HG03139 (cell line): ENCODE measurements around the gene UBA3.
A peak's percentile ranks its signal among the peaks of the same experiment; 100 is the strongest.

ENCODE experiments used
- ATAC-seq: cut with Tn5 transposase; IDR thresholded peaks from one replicate; pipeline ENCODE4 v1.9.1; 2021; ENCODE audit not compliant: unreplicated experiment

Gene UBA3

DNA sequence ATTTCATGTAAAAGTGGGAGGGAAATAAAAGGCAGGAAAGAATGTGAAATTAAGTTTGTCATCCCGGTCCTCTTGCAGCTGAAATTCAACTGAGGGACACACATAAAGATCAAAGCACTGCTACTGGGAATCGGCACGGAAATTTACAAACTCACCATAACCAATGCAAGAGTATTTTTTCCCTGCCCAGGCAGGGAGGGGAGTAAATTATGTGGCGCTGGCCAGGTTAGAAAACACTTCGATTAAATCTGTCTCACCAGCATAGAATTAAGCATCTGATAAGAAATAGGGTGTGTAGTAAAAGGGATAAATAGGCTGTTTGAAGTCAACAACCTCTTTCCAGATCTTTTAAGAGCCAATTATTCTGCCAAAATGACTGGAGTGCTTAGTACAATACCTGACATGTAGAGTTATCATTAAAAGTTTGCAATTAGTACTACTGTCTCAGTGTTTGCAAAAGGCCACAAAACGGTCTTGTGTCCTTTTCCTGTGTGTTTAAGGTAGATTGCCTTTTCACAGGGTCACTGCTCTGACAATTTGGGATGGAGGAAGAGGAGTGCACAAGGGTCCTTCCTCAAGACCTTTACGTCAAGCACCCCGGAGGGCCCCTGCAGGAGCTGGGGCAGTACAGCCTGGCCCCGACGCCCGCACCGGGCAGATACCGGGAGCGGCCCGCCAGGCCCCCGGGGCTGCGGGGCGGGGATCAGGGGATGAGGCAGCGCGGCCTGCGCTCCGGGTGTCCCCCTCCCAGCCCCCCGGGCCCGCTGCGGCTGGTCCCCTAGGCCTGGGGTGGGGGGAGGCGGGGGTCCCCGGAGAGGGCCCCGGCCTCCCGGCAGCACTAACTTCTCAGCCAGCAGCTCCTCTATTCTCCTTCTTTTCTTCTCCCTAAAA is 651 bp downstream of the UBA3 start:
- ATAC-seq = no peak

DNA sequence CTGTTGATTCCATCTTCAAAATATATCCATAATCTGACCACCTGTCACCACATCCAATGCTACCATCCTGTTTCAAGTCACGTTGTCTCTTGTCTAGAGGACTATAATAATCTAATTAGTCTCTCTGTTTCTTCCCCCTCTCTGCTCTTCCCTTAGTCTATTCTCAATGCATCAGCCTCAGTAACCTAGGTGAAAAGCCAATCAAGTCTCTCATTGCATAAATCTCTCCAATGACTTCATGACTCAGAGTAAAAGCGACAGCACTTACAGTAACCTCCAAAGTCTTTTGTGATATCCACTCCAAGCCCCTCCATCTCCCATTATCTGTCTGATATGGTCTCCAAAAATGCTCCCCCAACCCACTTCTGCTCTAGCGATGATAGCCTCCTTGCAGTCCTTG is 7.2 kb downstream of the UBA3 start:
- no peak for ATAC-seq

DNA sequence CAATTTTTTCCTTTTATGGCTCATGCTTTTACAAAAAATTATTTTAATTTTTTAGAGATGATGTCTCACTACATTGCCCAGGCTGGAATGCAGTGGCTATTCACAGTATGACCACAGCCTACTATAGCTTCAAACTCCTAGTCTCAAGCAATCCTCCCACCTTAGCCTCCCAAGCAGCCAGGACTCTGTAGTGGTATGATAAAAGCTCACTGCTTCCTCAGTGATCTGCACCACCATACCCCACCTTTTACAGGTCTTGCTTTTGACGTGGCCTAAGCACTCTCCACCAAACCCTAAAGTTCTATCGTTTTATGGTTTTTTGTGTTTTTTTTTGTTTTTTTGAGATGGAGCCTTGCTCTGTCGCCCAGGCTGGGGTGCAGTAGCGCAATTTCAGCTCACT is 14.0 kb downstream of the UBA3 start:
- no peak for ATAC-seq

DNA sequence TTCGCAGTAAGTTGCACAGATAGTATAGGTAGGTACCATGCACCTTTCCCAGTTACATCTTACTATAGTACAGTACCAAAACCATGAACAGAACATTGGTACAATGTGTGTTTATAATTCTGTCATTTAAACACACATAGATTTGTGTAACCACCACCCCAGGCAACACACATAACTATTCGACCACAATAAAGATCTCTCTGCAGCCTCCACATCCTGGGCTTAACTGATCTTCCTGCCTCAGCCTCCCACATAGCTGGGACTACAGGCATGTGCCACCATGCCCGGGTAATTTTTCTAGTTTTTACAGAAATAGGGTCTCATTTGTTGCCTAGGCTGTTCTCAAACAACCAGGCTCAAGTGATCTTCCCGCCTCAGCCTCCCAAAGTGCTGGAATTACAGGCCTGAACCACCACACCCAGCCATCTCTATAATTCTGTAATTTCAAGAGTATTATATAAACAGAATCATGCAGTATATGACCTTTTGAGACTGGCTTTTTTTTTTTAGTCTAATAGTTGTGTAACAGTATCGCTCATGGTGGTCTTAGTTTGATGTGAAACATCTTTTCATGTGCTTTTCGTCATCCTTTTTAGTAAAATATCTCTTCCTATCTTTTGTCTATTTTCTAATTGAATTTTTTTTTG is 14.7 kb downstream of the UBA3 start:
- no peak for ATAC-seq

DNA sequence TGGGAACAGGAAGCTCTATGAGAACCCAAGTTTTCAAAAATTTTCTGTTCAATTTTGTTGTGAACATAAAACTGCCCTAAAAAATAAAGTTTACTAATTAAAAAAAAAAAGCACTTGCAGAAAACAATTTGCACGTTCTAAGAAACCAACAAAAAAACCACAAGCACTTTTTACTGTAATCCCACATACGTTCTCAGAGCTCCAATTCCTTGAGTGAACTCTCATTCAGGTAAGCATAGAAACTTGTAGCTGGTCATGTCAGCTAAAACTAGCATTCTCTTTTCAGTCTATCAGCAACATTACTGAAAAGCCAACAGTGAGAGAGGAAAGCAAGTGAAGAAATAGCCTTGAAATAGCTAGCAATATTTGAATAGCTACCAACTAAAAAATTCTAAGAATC is 16.5 kb downstream of the UBA3 start:
- ATAC-seq = no peak

DNA sequence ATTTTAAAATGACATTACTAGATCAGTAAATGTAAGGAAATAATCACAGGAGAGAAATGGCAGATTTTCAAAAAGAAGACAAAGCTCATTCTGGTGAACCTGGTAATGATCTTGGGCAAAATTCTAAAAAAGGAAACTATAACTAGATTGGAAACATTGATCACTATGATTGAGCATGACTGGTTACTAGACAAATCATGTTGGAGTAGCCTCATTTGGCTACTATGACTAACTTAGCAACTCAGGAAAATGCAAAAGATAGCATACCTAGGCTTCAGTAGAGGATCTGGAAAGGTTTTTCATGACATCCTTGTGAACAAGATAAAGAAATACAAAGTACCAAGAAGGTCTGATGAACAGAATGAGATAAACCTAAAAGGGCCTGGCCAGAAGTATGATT is 20.5 kb downstream of the UBA3 start:
- ATAC-seq = no peak

DNA sequence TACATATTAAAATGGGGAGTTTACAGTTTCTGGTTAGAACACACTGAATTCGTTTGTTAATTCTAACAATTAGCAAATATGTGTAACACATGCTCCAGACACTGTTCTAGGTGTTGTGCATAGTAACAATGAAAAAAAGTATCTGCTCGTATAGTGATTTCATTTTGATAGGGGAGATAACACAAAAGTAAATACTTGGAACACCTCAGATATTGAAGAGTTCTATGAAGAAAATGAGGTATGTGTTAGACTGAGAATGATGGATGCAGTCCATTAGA is 21.3 kb downstream of the UBA3 start:
- no peak for ATAC-seq

DNA sequence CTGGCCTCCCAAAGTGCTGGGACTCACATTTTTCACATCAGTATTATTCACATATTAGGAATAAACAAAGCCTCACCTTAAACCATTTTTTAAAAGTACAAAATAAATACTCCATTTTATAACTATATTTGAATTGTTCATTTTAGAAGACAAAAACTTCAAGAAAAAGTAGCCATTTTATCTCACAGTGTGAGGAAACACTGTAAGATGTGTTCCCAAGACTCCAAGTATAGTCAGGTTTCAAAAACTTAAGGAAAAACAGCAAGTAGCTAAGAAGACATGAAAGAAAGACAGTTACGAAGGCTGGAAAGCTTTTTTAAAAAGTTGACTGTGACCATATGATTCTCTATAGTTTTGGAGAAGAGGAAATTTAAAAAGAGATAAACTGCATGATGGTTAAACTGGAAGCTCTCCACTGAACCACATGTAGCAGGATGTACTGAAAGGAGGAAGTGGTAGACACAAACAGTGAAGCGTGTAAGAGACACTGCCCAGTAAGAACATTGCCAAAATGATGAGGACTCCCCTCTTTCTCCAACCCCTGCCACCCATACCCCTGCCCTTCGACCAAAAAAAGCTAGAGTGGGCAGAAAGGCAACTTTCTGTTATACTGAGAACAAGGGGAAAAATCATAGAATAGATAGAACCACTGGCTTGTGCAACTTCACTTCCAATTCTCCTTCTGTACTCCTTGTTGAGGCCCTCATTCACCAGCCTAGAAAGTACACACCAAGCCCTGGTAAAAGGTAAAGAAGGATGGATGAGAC is 21.8 kb downstream of the UBA3 start:
- ATAC-seq = peak; percentile 95

DNA sequence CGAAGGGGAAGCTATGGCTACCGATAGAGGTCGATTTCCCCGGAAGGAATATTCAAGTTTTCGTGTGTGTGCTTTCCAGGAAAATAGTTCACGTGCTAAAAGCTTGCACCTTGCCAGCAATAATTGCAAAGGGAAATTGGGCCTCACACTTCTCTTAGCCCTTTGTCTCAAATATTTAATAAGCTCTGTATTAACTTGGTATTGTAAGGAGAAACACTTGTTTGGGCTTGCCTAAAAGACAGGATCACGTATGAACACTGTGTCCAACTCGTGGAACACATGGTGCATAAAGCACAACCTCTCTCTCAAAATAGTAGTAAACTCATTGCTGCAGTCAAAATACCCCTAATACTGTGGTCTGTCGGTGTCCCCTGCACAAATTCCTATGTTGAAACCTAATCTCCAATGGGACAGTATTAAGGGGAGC is 27.7 kb downstream of the UBA3 start:
- no peak for ATAC-seq

DNA sequence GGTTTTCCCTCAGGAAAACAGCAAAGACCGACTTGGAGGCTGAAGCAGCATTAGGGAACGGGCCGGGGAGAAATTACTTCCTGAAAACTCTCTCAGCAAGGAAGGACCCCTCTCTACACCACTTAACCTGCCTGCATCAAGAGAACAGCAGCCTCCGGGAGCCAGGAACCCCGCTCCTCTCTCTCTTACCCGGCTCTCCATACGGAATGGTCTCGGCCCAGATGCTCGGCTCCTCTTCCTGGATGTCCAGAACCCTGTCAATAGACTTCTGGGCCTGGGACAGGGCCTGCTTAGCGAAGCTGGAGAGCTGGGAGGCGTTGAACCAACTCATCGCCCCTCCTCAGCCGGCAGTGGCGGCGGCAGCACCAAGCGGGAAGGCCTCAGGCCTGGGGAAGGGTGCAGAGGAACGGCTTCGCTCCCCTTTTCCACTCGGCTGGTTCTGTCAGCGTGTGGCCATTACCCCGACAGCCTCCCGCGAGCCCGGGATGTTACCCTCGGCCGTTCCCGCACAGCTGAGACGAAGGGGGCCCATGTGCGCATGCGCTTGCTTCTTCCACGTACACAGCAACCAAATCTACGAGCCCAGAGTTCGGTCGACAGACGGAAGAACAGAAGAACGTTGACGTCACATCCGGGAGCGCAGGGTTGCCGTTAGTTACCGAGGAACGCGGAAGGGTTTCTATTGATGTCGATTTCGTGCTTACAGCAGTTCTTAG is 28.3 kb downstream of the UBA3 start, which contains the start of gene TMF1:
TMF1 (minus strand) TSS at position 578 of the 716 bp plus-strand sequence; CDS start at position 331, 247 bp downstream.
- peak; percentile 97 for ATAC-seq

DNA sequence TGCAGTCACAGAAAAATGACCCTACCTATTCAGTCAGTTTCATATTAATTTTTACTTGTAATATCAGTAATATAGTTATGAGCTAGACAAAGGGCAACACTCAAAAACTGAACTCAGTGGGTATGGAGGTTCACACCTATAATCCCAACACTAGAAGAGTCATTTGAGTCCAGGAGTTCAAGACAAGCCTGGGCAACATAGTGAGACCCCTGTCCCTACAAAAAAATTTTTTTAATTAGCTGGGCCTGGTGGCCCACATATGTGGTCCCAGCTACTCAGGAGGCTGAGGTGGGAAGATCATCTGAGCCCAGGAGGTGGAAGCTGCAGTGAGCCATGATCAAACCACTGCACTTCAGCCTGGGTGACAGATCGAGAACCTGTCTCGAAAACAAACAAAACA is 31.2 kb downstream of the UBA3 start:
- ATAC-seq = no peak

DNA sequence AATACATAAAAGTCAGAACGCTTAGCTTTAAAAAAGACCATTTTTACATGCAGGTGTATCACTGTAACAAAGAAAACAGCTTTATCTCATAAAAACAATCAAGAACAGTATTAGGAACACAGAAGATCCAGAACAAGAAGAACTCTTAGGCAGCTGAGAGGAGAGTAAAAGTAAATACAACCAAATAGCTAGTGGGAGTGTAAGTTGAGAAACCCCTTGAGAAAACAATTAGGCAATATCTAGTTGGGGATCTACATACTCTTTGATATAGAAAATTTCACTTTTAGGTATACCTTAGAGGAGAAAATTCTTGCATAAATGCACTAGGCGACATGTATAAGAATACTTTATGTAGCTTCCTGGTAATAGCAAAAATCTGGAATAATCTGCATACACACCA is 35.6 kb downstream of the UBA3 start:
- no peak for ATAC-seq

DNA sequence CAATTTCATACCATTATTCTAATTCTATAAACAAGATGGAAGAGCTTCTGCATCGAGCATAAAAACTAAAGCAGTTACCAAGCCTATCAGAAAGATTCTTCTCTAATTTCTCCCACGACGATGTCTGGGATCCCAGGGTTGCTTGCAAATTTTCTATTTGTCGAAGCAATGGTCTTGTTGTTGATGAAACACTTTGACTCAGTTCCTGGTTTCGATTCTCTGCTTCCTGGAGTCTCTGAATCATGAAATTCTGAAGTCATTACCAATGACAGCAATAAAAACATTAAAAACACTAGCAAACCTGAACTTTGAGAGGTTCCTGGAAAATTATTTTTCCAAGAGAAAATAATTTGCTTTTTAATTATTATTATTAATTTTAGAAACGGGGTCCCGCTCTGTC is 46.7 kb downstream of the UBA3 start:
- ATAC-seq = no peak

DNA sequence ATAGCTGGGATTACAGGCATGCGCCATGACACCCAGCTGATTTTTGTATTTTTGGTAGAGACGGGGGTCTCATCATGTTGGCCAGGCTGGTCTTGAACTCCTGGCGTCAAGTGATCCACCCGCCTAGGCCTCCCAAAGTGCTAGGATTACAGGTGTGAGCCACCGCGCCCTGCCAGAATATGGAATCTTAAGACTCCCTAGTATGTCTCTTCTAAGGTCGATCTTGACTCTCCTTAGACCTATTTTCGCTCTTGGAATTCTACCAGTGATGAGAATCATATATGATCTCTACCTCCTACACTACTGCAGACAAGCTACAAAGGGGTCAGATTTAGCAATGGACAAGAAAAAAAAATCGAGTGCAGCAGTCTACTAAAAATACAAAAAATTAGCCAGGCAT is 47.4 kb downstream of the UBA3 start:
- ATAC-seq = no peak

DNA sequence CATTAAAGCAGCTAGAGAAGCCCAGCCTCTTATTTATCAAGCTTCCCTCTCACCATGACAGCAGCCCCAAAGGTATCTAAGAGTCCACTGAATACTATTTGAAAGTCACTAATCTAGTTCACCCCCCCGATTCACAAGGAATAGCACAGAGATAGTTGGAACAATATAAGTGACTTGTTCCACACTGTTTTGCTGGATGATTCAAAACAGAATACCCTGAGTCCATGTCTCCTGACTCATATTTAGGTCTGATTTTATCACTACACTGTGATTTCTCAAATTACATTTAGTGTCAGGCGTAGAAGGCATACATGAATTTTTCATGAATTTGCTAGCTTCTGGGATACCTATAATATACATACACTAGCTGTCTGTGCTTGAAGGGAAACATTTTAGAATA is 48.0 kb downstream of the UBA3 start:
- no peak for ATAC-seq

DNA sequence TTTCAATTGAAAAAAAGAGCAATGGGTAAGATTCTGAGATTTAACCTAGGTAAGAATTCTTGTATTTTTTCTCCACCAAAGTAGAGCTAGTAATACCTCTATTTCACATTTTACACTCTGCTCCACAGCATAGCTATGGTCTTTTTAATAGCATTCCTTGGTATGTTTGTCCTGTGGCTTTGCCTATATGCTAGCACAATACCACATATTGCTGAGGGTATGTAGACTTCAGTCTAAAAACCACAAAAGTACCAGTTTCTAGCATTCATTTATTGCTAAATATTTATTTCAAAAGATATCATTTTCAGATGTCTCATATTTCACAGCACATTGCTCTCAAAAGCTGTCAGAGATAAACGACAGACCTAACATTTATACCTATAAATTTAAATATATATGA is 48.5 kb downstream of the UBA3 start:
- ATAC-seq = no peak

DNA sequence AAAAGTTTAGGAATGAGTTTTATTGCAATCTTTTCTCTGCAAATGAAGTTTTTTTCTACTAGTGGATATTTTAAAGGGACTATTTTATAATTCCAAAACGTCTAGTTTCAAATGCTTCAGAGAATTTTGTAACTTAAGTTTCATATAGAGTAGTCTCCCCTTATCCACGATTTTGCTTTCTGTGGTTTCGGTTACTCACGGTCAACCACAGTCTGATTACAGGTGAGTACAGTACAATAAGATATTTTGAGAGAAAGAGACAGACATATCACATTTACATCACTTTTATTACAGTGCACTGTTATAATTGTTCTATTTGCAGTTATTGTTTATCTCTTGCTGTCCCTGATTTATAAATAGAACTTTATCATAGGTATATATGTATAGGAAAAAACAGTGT is 59.3 kb downstream of the UBA3 start:
- no peak for ATAC-seq

DNA sequence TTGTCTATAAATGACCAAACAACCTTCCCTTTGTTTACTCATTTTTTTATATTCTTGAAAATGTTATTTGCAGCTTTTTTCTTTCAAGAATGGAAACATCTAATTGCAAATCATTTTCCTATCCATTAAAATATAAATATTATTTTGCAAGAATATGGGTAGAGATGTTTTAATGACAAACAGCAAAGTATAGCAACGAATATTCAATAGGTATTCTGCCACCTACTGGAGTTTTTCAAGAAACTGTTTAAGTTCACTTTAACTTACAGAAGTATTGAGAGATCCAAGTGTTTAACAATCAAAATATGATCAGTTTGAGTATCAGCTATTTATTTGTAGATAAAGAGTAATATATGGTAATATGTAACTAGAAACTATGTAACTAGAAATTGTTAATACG is 59.7 kb downstream of the UBA3 start:
- no peak for ATAC-seq

DNA sequence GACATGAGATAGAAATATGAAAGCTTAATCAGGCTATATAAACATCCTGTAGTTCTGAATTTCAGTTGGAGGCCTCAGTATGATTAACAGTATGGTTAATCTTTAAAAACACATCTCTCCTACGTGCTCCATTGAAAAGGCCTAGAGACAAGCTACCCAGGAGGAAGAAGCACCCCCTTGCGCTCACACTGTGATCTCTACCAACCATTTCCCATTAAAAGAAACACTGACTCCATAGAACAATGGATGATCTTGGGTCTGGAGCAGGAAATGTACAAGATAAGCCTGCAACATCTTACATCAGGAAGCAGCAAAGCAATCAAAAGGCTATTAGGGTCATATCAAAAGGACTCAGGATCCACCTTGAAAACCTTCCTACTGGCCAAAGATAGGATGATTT is 63.3 kb downstream of the UBA3 start:
- ATAC-seq = no peak

DNA sequence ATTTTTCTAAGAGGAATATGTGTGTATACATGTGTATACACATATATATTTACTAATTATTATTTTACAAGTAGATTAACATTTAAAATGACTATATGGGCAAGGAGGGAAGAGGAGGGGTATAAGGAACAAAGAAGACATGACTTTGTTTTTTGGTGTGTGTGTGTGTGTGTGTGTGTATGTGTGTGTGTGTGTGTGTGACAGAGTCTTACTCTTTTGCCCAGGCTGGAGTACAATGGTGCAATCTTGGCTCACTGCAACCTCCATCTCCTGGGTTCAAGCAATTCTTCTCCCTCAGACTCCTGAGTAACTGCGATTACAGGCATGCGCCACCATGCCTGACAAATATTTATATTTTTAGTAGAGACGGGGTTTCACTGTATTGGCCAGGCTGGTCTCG is 64.1 kb downstream of the UBA3 start:
- ATAC-seq = no peak

DNA sequence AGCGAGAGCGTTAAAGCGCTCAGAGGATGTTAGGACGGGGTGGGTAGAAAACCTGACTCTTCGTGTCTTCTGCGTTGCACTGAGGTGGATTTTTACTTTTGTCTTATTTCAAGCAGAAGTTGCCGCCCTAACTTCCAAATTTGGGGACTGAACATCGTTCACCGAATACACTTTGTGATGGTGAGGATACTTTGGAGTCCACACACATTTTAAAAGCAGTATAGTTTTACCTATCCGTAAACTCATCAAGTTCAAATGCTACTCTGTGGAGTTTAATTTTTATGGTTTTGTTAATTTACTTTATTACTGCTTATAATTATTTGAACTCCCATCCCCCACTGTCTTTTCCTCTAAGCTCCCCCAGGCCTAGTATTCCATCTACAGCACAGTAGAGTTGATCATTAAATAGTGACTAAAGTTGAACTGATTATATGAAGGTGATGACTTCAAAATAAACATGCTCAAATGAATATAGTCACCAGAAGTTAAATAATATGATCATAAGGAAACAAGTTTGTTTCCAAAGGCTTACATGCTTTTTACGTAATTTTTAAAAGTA is 66.1 kb downstream of the UBA3 start:
- no peak for ATAC-seq
